ENCODE measurements around the gene NCOR1.

NCOR1 gene

DNA sequence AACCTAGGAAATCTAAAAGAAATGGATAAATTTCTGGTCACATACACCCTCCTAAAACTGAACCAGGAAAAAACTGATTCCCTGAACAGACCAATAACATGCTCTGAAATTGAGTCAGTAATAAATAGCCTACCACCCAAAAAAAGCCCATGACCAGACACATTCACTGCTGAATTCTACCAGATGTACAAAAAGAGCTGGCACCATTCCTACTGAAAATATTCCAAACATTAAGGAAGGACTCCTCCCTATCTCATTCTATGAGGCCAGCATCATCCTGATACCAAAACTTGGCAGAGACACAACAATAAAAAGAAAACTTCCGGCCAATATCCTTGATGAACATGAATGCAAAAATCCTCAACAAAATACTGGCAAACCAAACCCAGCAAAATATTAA, 162.8 kb downstream of the NCOR1 start:
- no peak for DNase-seq
- Mint-ChIP-seq H3K27ac (peak overlapping the region in 1 of 2 donors; percentile 74), H3K4me3 (no peak overlapping the region), H3K9me3 (no peaks in the 10 kb centered on the region), H3K4me1 (peaks cover 14% of the 10 kb centered on the region), H3K27me3 (no peaks in the 10 kb centered on the region)
- no peak for ATAC-seq

DNA sequence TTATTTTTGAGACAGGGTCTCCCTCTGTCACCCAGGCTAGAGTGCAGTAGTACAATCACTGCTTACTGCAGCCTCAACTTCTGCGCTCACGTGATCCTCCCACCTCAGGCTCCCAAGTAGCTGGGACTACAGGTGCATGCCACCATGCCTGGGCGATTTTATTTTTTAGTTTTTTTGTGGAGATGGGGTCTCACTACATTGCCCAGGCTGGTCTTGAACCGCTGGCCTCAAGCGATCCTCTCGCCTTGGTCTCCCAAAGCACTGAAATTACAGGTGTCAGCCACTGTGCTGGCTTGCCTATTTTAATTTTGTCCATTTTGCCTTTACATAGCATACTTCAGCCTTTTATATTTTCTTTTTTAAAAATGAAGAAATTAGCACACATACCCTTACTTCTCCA, 164.5 kb downstream of the NCOR1 start:
- H3K27ac Mint-ChIP-seq: peak overlapping the region in 1 of 2 donors; percentile 83
- H3K4me3 Mint-ChIP-seq: no peak overlapping the region
- DNase-seq (no peak), ATAC-seq (no peak)
- peaks cover 17% of the 10 kb centered on the region for H3K4me1 Mint-ChIP-seq
- H3K9me3 Mint-ChIP-seq: no peaks in the 10 kb centered on the region
- no peaks in the 10 kb centered on the region for H3K27me3 Mint-ChIP-seq

DNA sequence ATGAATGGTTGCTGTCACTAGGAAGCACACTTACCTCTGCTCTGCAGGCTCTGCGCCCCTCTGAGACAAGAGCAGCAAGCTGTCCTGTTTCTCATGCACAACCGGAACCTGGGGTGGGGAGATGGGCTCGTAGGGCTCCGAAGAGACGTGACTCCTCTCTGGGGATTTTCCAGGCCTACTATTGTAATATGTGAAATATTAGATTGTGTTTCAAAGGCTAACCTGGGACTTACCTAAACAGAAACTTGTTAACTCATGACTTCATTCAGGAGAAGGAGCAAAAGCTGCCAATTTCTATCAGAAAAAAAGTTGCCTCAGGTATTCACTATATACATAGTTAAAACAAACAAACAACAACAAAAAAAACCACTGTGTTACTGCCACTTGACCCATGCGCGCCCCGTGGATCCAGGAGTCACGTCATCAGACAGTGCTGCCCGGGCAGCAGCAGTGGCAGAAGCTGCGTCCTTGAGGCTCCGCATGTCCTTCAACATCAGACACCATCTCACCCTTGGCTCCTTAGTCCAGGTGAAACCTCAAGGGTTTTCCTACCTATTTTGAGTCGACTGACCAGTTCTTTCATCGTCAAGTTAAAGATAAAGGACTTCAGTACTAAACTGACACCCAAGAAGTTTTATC, 166.4 kb downstream of the NCOR1 start:
- H3K4me3 Mint-ChIP-seq: no peak overlapping the region
- no peak overlapping the region for H3K27ac Mint-ChIP-seq
- H3K27me3 Mint-ChIP-seq: no peaks in the 10 kb centered on the region
- DNase-seq (no peak), ATAC-seq (no peak)
- no peaks in the 10 kb centered on the region for H3K9me3 Mint-ChIP-seq
- H3K4me1 Mint-ChIP-seq: peaks cover 17% of the 10 kb centered on the region

DNA sequence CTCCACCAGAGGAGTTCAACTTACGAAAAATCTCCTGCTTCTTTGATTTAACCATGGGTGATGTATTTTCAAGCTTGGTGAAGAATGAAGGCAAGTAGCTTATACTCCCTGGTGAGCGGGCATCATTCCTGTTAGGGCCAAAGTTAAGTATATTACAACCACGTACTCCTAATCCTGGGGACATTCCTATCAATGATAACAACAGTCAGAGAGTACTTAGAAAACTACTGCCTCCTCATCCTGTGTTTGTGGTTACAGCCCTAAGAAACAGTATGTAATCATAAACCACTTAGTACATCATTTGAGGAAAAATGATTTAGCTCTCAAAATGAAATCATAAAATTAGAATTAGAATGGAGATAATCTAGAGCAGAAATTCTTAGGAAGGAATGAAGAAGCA, 168.4 kb downstream of the NCOR1 start:
- DNase-seq: no peak
- H3K9me3 Mint-ChIP-seq: no peaks in the 10 kb centered on the region
- no peak overlapping the region for H3K4me3 Mint-ChIP-seq
- H3K27me3 Mint-ChIP-seq: no peaks in the 10 kb centered on the region
- H3K4me1 Mint-ChIP-seq: peaks cover 10% of the 10 kb centered on the region
- ATAC-seq: no peak
- peak overlapping the region in 1 of 2 donors; percentile 9 for H3K27ac Mint-ChIP-seq

DNA sequence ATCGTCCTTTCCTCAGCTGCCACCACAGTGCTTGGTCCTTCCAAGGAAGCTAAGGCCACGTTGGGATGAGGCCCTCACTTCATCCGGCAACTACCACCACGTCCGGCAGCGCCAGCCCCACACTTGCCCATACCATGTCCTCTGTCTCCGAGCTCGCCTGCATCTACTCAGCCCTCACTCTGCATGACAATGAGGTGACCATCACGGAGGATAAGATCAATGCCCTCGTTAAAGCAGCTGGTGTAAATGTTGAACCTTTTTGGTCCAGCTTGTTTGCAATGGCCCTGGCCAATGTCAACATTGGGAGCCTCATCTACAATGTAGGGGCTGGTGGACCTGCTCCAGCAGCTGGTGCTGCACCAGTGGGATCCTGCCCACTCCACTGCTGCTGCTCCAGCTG, 170.8 kb downstream of the NCOR1 start:
- Mint-ChIP-seq H3K9me3 (no peaks in the 10 kb centered on the region), H3K27ac (peak overlapping the region; percentile 45 to 65), H3K4me1 (peaks cover 5% of the 10 kb centered on the region), H3K27me3 (no peaks in the 10 kb centered on the region), H3K4me3 (no peak overlapping the region)
- DNase-seq: no peak
- ATAC-seq: no peak

DNA sequence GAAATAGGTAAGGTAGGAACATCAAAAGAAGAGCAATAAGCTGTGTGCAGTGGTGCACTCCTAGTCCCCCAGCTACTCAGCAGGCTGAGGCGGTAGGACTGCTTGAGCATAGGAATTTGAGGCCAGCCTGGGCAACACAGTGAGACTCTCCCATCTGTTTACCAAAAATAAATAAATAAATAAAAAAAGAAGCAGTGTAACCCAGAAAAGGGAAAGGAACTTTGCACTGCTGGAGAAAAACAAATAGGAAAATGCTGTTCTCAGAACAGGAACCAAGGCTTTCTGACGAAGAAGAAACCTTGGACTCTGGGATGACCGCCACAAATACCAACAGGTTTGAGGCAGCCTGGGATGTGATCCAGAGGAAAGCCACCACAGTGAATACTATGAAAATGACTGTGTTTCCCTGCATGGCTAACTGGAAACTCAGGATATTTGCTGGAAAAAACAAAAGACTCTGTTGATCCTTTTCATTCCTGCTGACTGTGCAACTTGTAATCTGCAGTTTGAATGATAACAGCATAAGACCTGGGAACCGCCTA, 174.6 kb downstream of the NCOR1 start:
- Mint-ChIP-seq H3K9me3 (no peaks in the 10 kb centered on the region), H3K27ac (peak overlapping the region in 1 of 2 donors; percentile 40), H3K4me1 (peaks cover 17% of the 10 kb centered on the region), H3K27me3 (no peaks in the 10 kb centered on the region), H3K4me3 (no peak overlapping the region)
- DNase-seq (no peak), ATAC-seq (no peak)

DNA sequence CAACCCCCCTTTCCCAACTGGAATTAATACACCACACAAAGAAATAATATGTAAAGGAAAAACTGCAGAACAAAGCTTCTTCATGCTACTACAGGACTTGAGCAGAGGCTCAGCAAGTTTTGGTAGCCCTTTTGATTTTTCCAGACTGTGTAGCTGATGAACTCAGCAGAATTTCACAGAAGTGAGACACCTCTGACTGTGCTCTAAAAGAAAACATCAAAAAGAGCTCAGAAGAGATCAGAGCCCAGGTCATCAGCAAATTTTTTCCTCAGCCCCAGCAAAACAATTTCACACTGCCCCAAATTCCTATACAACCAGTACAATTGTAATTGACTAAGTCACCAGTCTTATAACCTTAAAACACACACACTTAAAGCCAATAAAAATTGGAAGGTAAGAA, 177.7 kb downstream of the NCOR1 start:
- Mint-ChIP-seq H3K27me3 (no peaks in the 10 kb centered on the region), H3K27ac (peak overlapping the region; percentile 77 to 85), H3K4me1 (peaks cover 29% of the 10 kb centered on the region), H3K9me3 (no peaks in the 10 kb centered on the region), H3K4me3 (no peak overlapping the region)
- DNase-seq: no peak
- no peak for ATAC-seq

DNA sequence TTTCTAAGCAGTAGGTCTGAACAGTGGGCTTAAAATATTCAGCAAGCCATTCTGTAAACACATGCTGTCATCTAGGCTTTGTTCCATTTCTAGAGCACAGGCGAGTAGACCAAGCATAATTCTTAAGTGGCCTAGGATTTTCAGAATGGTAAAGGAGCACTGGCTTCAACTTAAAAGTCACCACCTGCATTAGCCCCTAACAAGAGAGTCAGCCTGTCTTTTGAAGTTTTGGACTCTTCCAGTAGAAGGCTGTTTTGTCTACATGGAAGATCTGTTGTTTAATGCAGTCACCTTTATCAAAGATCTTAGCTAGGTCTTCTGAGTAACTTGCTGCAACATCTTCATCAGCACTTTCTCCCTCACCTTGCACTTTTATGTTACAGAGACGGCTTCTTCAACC, 179.1 kb downstream of the NCOR1 start:
- DNase-seq: no peak
- Mint-ChIP-seq H3K4me1 (peaks cover 29% of the 10 kb centered on the region), H3K27me3 (no peaks in the 10 kb centered on the region), H3K27ac (no peak overlapping the region), H3K4me3 (no peak overlapping the region), H3K9me3 (no peaks in the 10 kb centered on the region)
- no peak for ATAC-seq

DNA sequence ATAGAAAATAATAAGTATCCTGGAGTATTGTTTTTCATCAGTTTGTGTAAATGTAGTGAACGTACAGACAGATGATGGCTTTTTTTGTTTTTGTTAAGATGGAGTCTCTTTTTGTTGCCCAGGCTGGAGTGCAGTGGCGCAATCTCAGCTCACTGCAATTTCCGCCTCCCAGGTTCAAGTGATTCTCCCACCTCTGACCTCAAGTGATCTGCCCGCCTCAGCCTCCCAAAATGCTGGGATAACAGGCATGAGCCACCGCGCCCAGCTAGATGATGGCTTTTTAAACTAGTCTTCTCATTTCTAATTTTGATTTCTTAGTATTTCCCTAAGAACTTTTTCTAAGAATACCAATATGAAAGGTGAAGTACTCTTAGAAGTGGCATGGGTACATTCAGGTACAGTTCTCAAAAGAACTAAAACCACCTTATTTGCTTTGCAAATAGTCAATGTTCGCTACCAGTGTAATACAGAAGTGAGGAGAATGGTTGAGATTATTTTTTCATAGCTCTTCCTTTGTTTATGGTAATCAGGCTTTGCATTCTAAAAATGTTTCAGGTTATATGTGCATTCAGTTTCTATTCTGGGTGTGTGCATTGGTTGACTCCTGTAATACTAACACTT, 181.5 kb downstream of the NCOR1 start:
- H3K4me3 Mint-ChIP-seq: no peak overlapping the region
- no peak for ATAC-seq
- peak overlapping the region in 1 of 2 donors; percentile 83 for H3K27ac Mint-ChIP-seq

DNA sequence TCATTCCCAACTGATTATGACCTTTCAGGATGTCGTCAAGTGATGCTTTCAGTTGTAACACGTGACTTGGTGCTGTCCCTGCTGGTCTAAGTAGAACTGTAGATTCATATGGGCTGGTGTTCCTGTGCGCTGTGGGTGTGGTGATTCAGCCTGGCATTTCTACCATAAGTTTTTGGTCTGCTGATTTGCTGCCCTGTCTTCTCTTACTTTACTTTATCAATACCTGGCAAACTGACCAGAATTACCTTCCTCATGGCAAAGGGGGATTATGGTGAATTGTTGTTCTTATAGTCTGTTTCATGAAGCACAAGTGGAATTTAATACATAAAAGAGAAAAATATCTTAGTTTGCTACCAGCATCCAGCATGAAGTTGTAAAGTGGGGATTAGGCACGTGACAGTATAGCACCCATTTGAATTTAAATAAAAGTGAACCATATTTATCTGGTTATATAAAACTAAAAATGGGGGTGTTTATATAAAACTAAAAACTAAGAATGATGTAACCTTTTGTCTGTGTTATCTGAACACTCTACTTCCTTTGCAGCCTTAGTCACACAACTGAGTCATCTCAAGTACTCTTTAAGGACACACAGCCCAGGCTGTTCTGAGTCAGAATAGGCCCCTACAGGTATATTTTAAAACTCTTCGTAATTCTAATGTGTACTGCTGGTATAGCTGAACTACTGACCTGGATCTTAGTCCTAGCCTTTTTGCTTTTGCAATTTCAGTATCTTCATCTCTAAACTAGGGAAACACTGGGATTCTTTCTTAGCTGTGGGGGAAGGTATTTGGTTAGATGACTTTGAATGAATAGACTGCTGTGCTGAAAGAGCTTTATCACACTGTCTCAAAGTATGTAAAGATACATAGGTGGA, 187.4 kb downstream of the NCOR1 start:
- Mint-ChIP-seq H3K4me1 (peaks cover 36% of the 10 kb centered on the region), H3K27ac (peak overlapping the region; percentile 100), H3K9me3 (no peaks in the 10 kb centered on the region), H3K27me3 (no peaks in the 10 kb centered on the region), H3K4me3 (peak overlapping the region; percentile 70 to 81)
- DNase-seq (peak; percentile 60 to 75), ATAC-seq (peak; percentile 99)

More for the DNA sequence above, 181.5 kb downstream of the NCOR1 start:
- no peaks in the 10 kb centered on the region for H3K27me3 Mint-ChIP-seq
- no peaks in the 10 kb centered on the region for H3K9me3 Mint-ChIP-seq
- peaks cover 33% of the 10 kb centered on the region for H3K4me1 Mint-ChIP-seq
- DNase-seq: no peak

DNA sequence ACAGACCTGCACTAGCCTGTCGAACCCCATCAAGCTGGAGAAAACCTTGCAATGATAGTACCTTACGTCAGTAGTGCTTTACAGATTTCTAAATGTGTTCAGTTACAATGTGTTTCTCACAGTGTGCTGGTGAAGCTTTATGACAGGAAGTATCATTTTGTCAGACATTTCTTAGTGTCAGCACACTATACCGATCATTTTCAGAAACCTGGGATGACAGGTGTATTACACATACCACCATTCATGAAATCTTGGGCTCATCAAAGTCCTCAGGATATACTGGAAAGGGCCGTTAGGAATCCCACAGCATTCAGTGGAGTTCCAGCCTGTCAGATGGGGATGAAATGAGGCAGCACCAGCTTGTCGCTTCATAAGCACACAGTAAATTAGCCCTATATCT, 188.4 kb downstream of the NCOR1 start:
- DNase-seq (no peak), ATAC-seq (no peak)
- H3K27ac Mint-ChIP-seq: peak overlapping the region; percentile 100
- no peaks in the 10 kb centered on the region for H3K9me3 Mint-ChIP-seq
- peaks cover 42% of the 10 kb centered on the region for H3K4me1 Mint-ChIP-seq
- peak overlapping the region; percentile 70 to 81 for H3K4me3 Mint-ChIP-seq
- H3K27me3 Mint-ChIP-seq: no peaks in the 10 kb centered on the region

DNA sequence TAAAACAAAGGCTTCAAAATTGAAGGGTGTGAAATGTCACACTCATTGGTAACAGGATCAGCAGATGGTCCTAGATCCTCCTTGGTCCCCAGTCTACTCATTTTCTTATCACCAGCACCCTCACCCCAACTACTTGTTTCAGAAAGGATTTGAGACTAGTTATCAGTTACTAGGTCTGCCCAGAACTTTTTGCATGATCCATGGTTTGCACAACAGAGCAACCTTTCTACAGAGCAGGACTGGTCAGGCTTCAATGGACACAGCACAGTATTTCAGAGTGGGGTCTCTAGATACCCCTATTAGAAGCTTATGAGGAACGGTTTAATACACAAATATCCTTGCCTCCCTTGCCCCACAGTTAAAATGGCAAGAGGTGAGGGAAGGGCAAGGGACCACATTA, 190.1 kb downstream of the NCOR1 start:
- H3K27ac Mint-ChIP-seq: peak overlapping the region in 1 of 2 donors; percentile 34

DNA sequence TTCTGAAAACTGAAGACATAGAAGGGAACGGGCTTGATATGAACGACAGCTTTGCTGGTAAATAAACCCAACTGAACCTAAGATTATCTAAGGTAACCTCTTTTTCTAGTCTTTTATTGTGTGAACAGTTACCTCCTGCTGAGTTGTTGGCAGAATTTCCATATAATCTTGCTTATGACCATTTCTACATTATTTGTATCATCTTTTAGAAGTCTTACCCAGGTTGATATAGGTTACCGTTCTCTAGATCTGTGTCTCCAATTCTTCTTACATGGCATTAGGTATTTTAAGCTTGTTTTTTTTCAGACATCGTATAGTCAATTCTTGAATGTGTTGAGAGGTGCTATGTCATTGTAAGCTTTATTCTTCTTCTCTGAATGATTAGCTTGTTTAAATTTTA, 191.5 kb downstream of the NCOR1 start:
- Mint-ChIP-seq H3K4me1 (peaks cover 39% of the 10 kb centered on the region), H3K27me3 (no peaks in the 10 kb centered on the region), H3K4me3 (no peak overlapping the region), H3K9me3 (no peaks in the 10 kb centered on the region), H3K27ac (peak overlapping the region in 1 of 2 donors; percentile 59)
- no peak for ATAC-seq
- DNase-seq: no peak

More for the DNA sequence above, 190.1 kb downstream of the NCOR1 start:
- peaks cover 43% of the 10 kb centered on the region for H3K4me1 Mint-ChIP-seq
- no peaks in the 10 kb centered on the region for H3K9me3 Mint-ChIP-seq
- ATAC-seq (no peak), DNase-seq (no peak)
- H3K27me3 Mint-ChIP-seq: no peaks in the 10 kb centered on the region
- no peak overlapping the region for H3K4me3 Mint-ChIP-seq

DNA sequence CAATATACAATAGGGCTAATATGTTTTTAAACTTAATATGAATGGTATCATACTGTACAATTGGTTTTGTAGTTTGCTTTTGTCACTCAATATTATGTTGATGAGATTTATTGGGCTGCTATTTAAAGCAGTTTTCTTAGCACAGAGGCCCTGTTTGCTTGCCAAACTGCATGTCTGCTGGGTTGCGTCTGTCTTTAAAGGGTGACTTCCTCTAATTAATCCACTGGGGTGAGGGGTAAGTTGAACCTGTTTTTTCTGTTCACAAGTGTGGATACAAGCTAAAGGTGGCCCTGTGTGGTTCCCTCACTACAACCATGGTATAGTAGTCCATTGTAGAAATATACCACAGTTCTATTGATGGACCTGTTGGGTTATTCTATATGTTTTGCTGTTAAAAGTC, 196.0 kb downstream of the NCOR1 start:
- no peak for DNase-seq
- ATAC-seq: no peak
- peaks cover 7% of the 10 kb centered on the region for H3K4me1 Mint-ChIP-seq

DNA sequence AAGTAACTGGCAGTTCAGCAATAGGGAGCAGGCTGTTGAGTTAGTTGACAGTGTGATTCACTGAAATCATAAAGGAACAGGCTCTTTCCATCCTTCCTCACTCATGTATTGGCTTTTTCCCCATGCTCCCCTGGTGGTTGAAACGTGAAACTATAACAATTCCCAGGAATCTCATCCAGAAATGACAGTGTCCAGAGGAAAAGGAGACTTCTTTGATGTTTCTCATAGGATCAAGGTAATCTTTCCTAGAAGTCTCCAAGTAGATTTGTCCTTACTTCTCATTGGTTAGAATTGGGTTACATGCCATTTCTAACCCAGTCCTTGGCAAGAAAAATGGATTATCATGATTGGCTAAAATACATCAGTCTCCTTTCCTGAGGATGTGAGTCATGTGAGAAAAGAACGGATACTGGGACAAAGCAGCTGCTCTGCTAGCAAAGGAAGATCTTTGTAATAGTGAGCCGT, 201.4 kb downstream of the NCOR1 start:
- no peaks in the 10 kb centered on the region for H3K9me3 Mint-ChIP-seq
- H3K4me3 Mint-ChIP-seq: no peak overlapping the region
- no peak for ATAC-seq
- no peak overlapping the region for H3K27ac Mint-ChIP-seq
- no peaks in the 10 kb centered on the region for H3K27me3 Mint-ChIP-seq
- H3K4me1 Mint-ChIP-seq: peaks cover 15% of the 10 kb centered on the region
- no peak for DNase-seq

More for the DNA sequence above, 196.0 kb downstream of the NCOR1 start:
- Mint-ChIP-seq H3K4me3 (no peak overlapping the region), H3K27me3 (no peaks in the 10 kb centered on the region), H3K9me3 (no peaks in the 10 kb centered on the region), H3K27ac (no peak overlapping the region)
